Esophagus muscularis mucosa (tissue), 4 donors: ENCODE measurements around the gene PHC3.

Experiments used
- EP300 ChIP-seq: sonication (generic); formaldehyde crosslinking; IDR thresholded peaks from one replicate; pipeline ENCODE4 v1.6.1; 2017; ENCODE audit warnings: antibody characterized with exemption
- POLR2A ChIP-seq: fragments of 450-650 bp; IDR thresholded peaks from one replicate; pipeline ENCODE4 v1.6.1; 2017; ENCODE audit warnings: antibody characterized with exemption, moderate library complexity, mild to moderate bottlenecking, low read depth
- POLR2AphosphoS5 ChIP-seq, 2 donors: sonication (generic); formaldehyde crosslinking; IDR thresholded peaks; one replicate each; pipeline ENCODE4 v1.6.1; 2017; ENCODE audit warnings: antibody characterized with exemption in 2 of 2
- TF ChIP-seq, protein P1 (sequence below), 3 experiments: fragments of 200-600 bp in 2 of 3; fragments of 450-650 bp in 1 of 3; sonication (generic) in 2 of 3; IDR thresholded peaks; one replicate each; pipeline ENCODE4 v1.5.1; 2017 to 2019; ENCODE audit warnings: antibody characterized with exemption in 3 of 3, mild to moderate bottlenecking in 2 of 3, moderate library complexity in 1 of 3

DNA sequence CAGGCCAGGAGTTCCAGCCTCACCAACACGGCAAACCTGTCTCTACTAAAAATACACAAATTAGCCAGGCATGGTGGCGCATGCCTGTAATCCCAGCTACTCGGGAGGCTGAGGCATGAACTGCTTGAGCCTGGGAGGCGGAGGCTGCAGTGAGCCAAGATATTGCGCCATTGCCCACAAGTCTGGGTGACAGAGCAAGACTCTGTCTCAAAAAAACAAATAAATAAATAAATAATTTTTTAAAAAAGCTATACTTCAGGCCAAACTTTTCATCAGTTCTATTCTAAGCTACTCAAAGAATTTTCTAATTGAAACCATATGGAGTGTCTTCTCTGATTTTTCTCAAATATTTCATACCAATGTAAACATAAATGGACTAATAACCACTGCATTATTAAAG is 43.5 kb downstream of the PHC3 start:
- no peak for TF ChIP-seq POLR2A
- TF ChIP-seq, protein P1, sequence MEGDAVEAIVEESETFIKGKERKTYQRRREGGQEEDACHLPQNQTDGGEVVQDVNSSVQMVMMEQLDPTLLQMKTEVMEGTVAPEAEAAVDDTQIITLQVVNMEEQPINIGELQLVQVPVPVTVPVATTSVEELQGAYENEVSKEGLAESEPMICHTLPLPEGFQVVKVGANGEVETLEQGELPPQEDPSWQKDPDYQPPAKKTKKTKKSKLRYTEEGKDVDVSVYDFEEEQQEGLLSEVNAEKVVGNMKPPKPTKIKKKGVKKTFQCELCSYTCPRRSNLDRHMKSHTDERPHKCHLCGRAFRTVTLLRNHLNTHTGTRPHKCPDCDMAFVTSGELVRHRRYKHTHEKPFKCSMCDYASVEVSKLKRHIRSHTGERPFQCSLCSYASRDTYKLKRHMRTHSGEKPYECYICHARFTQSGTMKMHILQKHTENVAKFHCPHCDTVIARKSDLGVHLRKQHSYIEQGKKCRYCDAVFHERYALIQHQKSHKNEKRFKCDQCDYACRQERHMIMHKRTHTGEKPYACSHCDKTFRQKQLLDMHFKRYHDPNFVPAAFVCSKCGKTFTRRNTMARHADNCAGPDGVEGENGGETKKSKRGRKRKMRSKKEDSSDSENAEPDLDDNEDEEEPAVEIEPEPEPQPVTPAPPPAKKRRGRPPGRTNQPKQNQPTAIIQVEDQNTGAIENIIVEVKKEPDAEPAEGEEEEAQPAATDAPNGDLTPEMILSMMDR (IDR thresholded peaks at IDR 0.05) = no peak
- no peak for TF ChIP-seq POLR2AphosphoS5 (IDR thresholded peaks at IDR 0.05)
- TF ChIP-seq EP300 = no peak
